Naive thymus-derived CD4-positive, alpha-beta T cell (primary cell): ENCODE measurements around the gene DNAH8. TPM values are rescaled to one million over a fixed set of nuclear protein-coding genes. Genes with fewer than 3 reads are reported as not detected.

Source experiments
- ATAC-seq: fragments of 150-1000 bp; cut with Tn5 transposase; 2 replicates; pipeline ENCODE4 v1.10.0; 2021; ENCODE audit warnings: mild to moderate bottlenecking, moderate library complexity
- CTCF ChIA-PET: fragments of 350-600 bp; sonication (Branson Sonifier 250); formaldehyde crosslinking; loops from one replicate; lab custom pipeline; 2021; ENCODE audit warnings: antibody characterized with exemption; lab: Charles Lee
- POLR2A ChIA-PET: fragments of 350-600 bp; sonication (Branson Sonifier 250); formaldehyde crosslinking; loops from one replicate; lab custom pipeline; 2021; ENCODE audit warnings: antibody characterized with exemption, inconsistent platforms; lab: Charles Lee
- DNase-seq, 9 donors: peaks; one replicate each; pipeline versions ENCODE4 v3.0.0 to v3.0.0-alpha.2; 2020 to 2022; ENCODE audit warnings: mixed read lengths in 1 of 9
- H3K27ac ChIP-seq: one replicate; pipeline ENCODE4 v1.7.0; 2013; ENCODE audit warnings: mild to moderate bottlenecking, low read depth, low read length, moderate library complexity
- H3K27me3 ChIP-seq, 2 donors: one replicate each; pipeline ENCODE4 v1.7.0; 2013; ENCODE audit warnings: low read length in 2 of 2, mild to moderate bottlenecking in 2 of 2, moderate library complexity in 2 of 2; ENCODE audit not compliant: control insufficient read depth in 2 of 2, insufficient read depth in 2 of 2
- H3K36me3 ChIP-seq, 3 experiments: 1 replicate in 2 of 3; 2 replicates in 1 of 3; pipeline ENCODE4 v1.7.0; 2013; ENCODE audit warnings: low read length in 3 of 3, mild to moderate bottlenecking in 3 of 3, moderate library complexity in 1 of 3; ENCODE audit not compliant: insufficient read depth in 3 of 3, control insufficient read depth in 2 of 3
- H3K4me1 ChIP-seq, 2 donors: one replicate each; pipeline ENCODE4 v1.7.0; 2013; ENCODE audit warnings: low read length in 2 of 2, mild to moderate bottlenecking in 2 of 2, moderate library complexity in 1 of 2; ENCODE audit not compliant: control insufficient read depth in 2 of 2, insufficient read depth in 2 of 2
- H3K4me3 ChIP-seq: 2 replicates; pipeline ENCODE4 v1.7.0; 2013; ENCODE audit warnings: mild to moderate bottlenecking, low read length
- H3K9me3 ChIP-seq, 3 experiments: 1 replicate in 2 of 3; 2 replicates in 1 of 3; pipeline ENCODE4 v1.7.0; 2013; ENCODE audit warnings: low read length in 3 of 3; ENCODE audit not compliant: control insufficient read depth in 2 of 3
- H3K27ac Mint-ChIP-seq, 9 donors: one replicate each; pipeline ENCODE4 v1.8.0; 2020 to 2022; ENCODE audit warnings: mixed read lengths in 9 of 9, mild to moderate bottlenecking in 8 of 9, moderate library complexity in 5 of 9, inconsistent platforms in 2 of 9
- H3K27me3 Mint-ChIP-seq, 5 donors: one replicate each; pipeline ENCODE4 v1.8.0; 2021 to 2022; ENCODE audit warnings: mixed read lengths in 5 of 5, mild to moderate bottlenecking in 1 of 5
- H3K36me3 Mint-ChIP-seq, 5 donors: one replicate each; pipeline ENCODE4 v1.8.0; 2020 to 2022; ENCODE audit warnings: mixed read lengths in 5 of 5, mild to moderate bottlenecking in 3 of 5, inconsistent platforms in 1 of 5
- H3K4me1 Mint-ChIP-seq, 7 donors: one replicate each; pipeline ENCODE4 v1.8.0; 2020 to 2022; ENCODE audit warnings: mixed read lengths in 7 of 7, mild to moderate bottlenecking in 3 of 7, inconsistent platforms in 1 of 7
- H3K4me3 Mint-ChIP-seq, 10 donors: one replicate each; pipeline ENCODE4 v1.8.0; 2020 to 2022; ENCODE audit warnings: mild to moderate bottlenecking in 10 of 10, mixed read lengths in 10 of 10, moderate library complexity in 6 of 10, inconsistent platforms in 2 of 10
- H3K9me3 Mint-ChIP-seq, 11 donors: one replicate each; pipeline ENCODE4 v1.8.0; 2020 to 2022; ENCODE audit warnings: mixed read lengths in 11 of 11, mild to moderate bottlenecking in 4 of 11, inconsistent platforms in 1 of 11, moderate library complexity in 1 of 11
- intact Hi-C, 2 donors: fragments of 100-400 bp; cut with micrococcal nuclease; formaldehyde crosslinking; loops; one replicate each; pipeline ENCODE4 v1.15.1; 2023
- polyA plus RNA-seq, 2 donors: library from polyadenylated mRNA; unstranded; fragments of 300-500 nt; fragmentation: Illumina TruSeq; gene quantifications; one replicate each; pipeline ENCODE4 v1.2.3, GENCODE V29; 2021
- total RNA-seq, 6 experiments: library from RNA in 5 of 6; stranded (reverse) in 5 of 6; gene quantifications; 1 replicate in 5 of 6; 2 replicates in 1 of 6; pipeline ENCODE4 v1.2.3 and lab custom pipeline; 2021 to 2026

The DNAH8 gene
- total and polyA plus RNA-seq, 7 experiments from 2014 or later = 0.02 to 0.15 (median 0.05) TPM; not detected in 2

DNA sequence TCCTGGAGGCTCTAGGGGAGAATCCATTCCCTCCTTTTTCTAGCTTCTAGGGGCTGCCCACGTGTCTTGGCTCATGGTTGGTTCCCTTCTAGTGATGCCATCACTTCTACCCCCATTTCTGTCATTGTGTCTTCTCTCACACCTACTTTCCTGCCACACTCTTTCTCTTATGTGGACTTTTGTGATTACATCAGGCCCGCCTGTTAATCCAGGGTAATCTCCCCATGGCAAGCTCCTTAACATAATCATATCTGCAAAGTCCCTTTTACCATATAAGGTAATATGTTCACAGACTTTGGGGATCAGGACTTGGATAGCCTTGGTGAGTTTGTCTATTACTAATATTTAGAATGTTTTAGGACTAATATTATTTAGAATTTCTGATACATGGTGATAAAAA, 111.9 kb downstream of the DNAH8 start:
- Mint-ChIP-seq H3K36me3 (peaks cover 0 to 4% (median 0%) of the 10 kb centered on the region in 5 donors), H3K27ac (no peak overlapping the region), H3K27me3 (peaks cover 14 to 33% (median 18%) of the 10 kb centered on the region in 5 donors), H3K9me3 (peaks cover 0 to 14% (median 7%) of the 10 kb centered on the region in 11 donors), H3K4me1 (no peaks in the 10 kb centered on the region), H3K4me3 (no peak overlapping the region)
- H3K4me3 ChIP-seq = no peak overlapping the region
- no peak overlapping the region for H3K27ac ChIP-seq
- intact Hi-C loops = no loop called here
- no peaks in the 10 kb centered on the region for H3K4me1 ChIP-seq
- H3K27me3 ChIP-seq = no peaks in the 10 kb centered on the region
- H3K9me3 ChIP-seq = no peaks in the 10 kb centered on the region
- H3K36me3 ChIP-seq = no peaks in the 10 kb centered on the region
- DNase-seq (no peak), ATAC-seq (no peak)
- POLR2A ChIA-PET = no interaction called here
- CTCF ChIA-PET = no interaction called here

DNA sequence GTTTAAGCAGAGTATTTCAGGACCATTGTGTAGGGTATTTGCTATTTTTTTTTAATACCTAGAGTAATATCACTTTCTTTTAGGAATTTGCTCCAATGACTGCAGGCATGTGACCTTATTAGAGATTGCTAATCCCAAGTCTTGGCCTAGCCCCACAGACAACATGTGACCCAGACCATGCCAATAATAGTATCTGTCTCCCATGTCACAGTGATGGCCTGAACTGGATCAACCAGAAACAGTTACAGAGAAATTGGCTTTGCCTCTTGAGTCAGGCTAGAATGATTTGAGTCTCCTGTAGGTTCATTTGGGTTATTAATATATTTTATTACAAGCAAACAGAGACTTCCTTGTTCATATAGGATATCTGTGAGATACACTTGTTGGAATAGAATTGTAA, 116.8 kb downstream of the DNAH8 start:
- Mint-ChIP-seq H3K9me3 (peaks cover 0 to 11% (median 7%) of the 10 kb centered on the region in 11 donors), H3K27ac (no peak overlapping the region), H3K4me3 (no peak overlapping the region), H3K36me3 (peaks cover 0 to 4% (median 0%) of the 10 kb centered on the region in 5 donors), H3K4me1 (no peaks in the 10 kb centered on the region), H3K27me3 (peaks cover 14 to 48% (median 20%) of the 10 kb centered on the region in 5 donors)
- H3K9me3 ChIP-seq = no peaks in the 10 kb centered on the region
- intact Hi-C loops = no loop called here
- no peak overlapping the region for H3K4me3 ChIP-seq
- DNase-seq (no peak), ATAC-seq (no peak)
- no peaks in the 10 kb centered on the region for H3K36me3 ChIP-seq
- no peaks in the 10 kb centered on the region for H3K4me1 ChIP-seq
- ChIA-PET POLR2A (no interaction called here), CTCF (no interaction called here)
- no peak overlapping the region for H3K27ac ChIP-seq
- H3K27me3 ChIP-seq = no peaks in the 10 kb centered on the region

DNA sequence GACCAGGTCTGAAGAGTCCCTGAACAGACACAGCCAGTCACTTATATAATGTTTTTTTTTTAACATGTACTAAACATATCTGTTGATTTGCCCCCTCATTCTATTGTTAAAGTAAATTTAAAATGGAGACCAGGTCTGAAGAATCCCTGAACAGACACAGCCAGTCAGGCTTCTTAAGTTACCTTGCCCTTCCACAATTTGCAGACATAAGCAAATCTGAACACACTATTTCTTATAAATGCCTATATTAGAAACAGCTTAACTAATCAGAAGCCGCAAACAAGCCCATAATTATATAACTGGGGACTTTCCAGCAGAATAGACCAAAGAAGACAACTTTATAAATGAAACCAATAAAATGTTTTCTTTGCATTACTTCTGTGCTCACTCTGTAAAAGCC, 118.2 kb downstream of the DNAH8 start:
- Histone ChIP-seq H3K4me1 (no peaks in the 10 kb centered on the region), H3K36me3 (no peaks in the 10 kb centered on the region), H3K27ac (no peak overlapping the region), H3K4me3 (no peak overlapping the region), H3K9me3 (no peaks in the 10 kb centered on the region), H3K27me3 (no peaks in the 10 kb centered on the region)
- CTCF ChIA-PET = no interaction called here
- H3K4me1 Mint-ChIP-seq = no peaks in the 10 kb centered on the region
- intact Hi-C loops = no loop called here
- no peak overlapping the region for H3K4me3 Mint-ChIP-seq
- peaks cover 0 to 11% (median 6%) of the 10 kb centered on the region in 11 donors for H3K9me3 Mint-ChIP-seq
- H3K36me3 Mint-ChIP-seq = peaks cover 0 to 4% (median 0%) of the 10 kb centered on the region in 5 donors
- no peak overlapping the region for H3K27ac Mint-ChIP-seq
- DNase-seq (no peak), ATAC-seq (no peak)
- POLR2A ChIA-PET = no interaction called here
- peaks cover 14 to 54% (median 16%) of the 10 kb centered on the region in 5 donors for H3K27me3 Mint-ChIP-seq

DNA sequence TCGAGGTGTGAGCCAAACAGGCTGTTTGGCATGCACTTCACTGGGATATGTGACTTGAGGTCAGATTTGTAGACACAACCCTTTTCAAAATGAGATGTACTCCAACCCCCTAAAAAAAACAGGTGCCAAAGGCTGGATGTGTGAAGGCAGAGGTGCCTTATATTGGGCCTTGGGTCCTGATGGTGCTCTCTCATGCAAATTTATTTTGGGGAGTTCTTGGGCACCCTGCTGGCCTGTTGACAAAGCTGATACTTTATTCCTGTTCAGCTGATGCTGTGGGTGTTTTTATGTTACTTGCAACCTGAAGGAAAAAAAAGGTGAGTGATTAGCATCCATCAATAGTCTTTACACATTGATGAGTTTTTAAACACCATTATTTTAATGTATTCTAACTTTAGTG, 121.5 kb downstream of the DNAH8 start:
- no peaks in the 10 kb centered on the region for H3K9me3 Mint-ChIP-seq
- H3K4me3 Mint-ChIP-seq = no peak overlapping the region
- no peaks in the 10 kb centered on the region for H3K4me1 Mint-ChIP-seq
- H3K27me3 Mint-ChIP-seq = peaks cover 1 to 39% (median 6%) of the 10 kb centered on the region in 5 donors
- no peaks in the 10 kb centered on the region for H3K4me1 ChIP-seq
- ChIA-PET CTCF (no interaction called here), POLR2A (no interaction called here)
- H3K36me3 Mint-ChIP-seq = no peaks in the 10 kb centered on the region
- no peak overlapping the region for H3K4me3 ChIP-seq
- intact Hi-C loops = no loop called here
- no peaks in the 10 kb centered on the region for H3K9me3 ChIP-seq
- ATAC-seq (no peak), DNase-seq (no peak)
- H3K27ac Mint-ChIP-seq = no peak overlapping the region
- no peaks in the 10 kb centered on the region for H3K36me3 ChIP-seq
- H3K27me3 ChIP-seq = no peaks in the 10 kb centered on the region
- no peak overlapping the region for H3K27ac ChIP-seq

DNA sequence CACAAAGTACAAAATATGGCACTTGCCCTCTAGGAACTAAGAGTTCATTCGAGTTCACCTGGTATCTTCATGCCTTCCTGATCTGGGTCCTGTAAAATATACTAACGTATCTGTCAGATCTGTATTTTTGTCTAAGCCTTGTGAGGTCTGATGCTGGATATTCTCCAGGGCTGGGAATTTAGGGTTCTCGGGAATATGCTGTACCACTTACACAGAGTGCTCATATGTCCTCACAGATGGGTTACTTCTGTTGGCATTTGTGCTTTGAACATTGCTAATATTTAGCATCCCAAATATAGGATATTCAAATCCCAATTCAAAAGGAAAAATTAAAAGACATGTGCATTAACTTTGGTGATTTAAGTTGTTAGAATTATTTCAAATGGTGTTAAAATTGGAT, 122.0 kb downstream of the DNAH8 start:
- Histone ChIP-seq H3K27me3 (no peaks in the 10 kb centered on the region), H3K36me3 (no peaks in the 10 kb centered on the region), H3K4me1 (no peaks in the 10 kb centered on the region), H3K4me3 (no peak overlapping the region), H3K27ac (no peak overlapping the region), H3K9me3 (no peaks in the 10 kb centered on the region)
- intact Hi-C loops = no loop called here
- Mint-ChIP-seq H3K4me3 (no peak overlapping the region), H3K9me3 (no peaks in the 10 kb centered on the region), H3K4me1 (no peaks in the 10 kb centered on the region), H3K27me3 (peaks cover 6 to 43% (median 7%) of the 10 kb centered on the region in 5 donors), H3K27ac (no peak overlapping the region), H3K36me3 (no peaks in the 10 kb centered on the region)
- POLR2A ChIA-PET = no interaction called here
- no peak for DNase-seq
- ATAC-seq = no peak
- CTCF ChIA-PET = no interaction called here

DNA sequence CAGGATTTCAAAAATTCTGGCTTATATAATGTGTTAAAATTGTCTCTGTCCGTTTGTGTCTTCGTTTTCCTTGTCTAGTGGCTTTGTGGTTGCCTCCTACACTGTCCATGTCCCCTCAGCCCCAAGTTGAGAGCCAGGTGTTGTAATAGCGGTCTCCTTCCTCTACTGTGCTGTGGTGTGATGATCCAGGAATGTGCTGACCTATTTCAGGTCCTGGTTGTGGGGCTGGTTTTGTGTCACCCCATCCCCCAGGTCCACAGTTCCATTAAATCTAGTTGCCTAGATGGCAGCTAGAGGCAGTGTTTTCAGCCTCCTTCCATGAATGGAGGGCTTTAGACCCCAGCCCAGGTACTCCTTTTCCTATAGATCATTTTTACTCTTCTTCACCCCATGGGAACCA, 128.7 kb downstream of the DNAH8 start:
- no peak for DNase-seq
- no peak overlapping the region for H3K27ac ChIP-seq
- Mint-ChIP-seq H3K27ac (no peak overlapping the region), H3K9me3 (no peaks in the 10 kb centered on the region), H3K4me1 (no peaks in the 10 kb centered on the region), H3K27me3 (peaks cover 0 to 24% (median 3%) of the 10 kb centered on the region in 5 donors), H3K4me3 (no peak overlapping the region), H3K36me3 (no peaks in the 10 kb centered on the region)
- no peaks in the 10 kb centered on the region for H3K36me3 ChIP-seq
- ChIA-PET POLR2A (no interaction called here), CTCF (no interaction called here)
- no peaks in the 10 kb centered on the region for H3K9me3 ChIP-seq
- H3K4me3 ChIP-seq = no peak overlapping the region
- no peaks in the 10 kb centered on the region for H3K27me3 ChIP-seq
- intact Hi-C loops = no loop called here
- ATAC-seq = no peak
- no peaks in the 10 kb centered on the region for H3K4me1 ChIP-seq

DNA sequence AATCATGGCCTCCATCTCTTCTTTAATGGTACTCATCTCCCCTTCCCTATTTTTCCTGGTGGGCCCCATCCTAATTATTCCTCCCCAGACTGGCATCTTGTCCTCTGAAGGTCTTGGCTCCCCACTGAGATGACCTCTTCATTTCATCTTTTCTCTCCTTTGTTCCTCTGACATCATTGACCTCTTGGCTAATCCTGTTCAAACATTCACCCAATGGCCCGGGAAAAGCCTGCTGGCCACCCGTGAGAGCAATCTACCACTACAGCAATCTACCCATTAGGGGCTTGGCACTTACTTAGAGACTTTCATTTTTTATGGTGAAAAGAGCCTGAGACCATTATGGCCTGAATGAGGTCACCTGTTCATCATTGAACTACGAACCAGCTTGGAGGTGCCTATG, 130.8 kb downstream of the DNAH8 start:
- DNase-seq = no peak
- Histone ChIP-seq H3K27ac (no peak overlapping the region), H3K4me3 (no peak overlapping the region), H3K36me3 (no peaks in the 10 kb centered on the region), H3K27me3 (no peaks in the 10 kb centered on the region), H3K9me3 (no peaks in the 10 kb centered on the region), H3K4me1 (no peaks in the 10 kb centered on the region)
- no peak for ATAC-seq
- no peaks in the 10 kb centered on the region for H3K4me1 Mint-ChIP-seq
- no peaks in the 10 kb centered on the region for H3K9me3 Mint-ChIP-seq
- H3K36me3 Mint-ChIP-seq = no peaks in the 10 kb centered on the region
- no peak overlapping the region for H3K4me3 Mint-ChIP-seq
- H3K27ac Mint-ChIP-seq = no peak overlapping the region
- intact Hi-C loops = no loop called here
- CTCF ChIA-PET = no interaction called here
- peaks cover 0 to 32% (median 3%) of the 10 kb centered on the region in 5 donors for H3K27me3 Mint-ChIP-seq
- POLR2A ChIA-PET = no interaction called here
